ENCODE results near the gene TMEM25. TPM values are rescaled to one million over a fixed set of nuclear protein-coding genes. Genes with fewer than 3 reads are reported as not detected.
"Not testable (repeated sequence)": the region's sequence is repeated elsewhere in the genome, so short reads cannot be mapped to it uniquely, and the experiment has no call there.

The TMEM25 gene
- total RNA-seq, 1 donor from 2014 or later = 9.5 TPM

DNA sequence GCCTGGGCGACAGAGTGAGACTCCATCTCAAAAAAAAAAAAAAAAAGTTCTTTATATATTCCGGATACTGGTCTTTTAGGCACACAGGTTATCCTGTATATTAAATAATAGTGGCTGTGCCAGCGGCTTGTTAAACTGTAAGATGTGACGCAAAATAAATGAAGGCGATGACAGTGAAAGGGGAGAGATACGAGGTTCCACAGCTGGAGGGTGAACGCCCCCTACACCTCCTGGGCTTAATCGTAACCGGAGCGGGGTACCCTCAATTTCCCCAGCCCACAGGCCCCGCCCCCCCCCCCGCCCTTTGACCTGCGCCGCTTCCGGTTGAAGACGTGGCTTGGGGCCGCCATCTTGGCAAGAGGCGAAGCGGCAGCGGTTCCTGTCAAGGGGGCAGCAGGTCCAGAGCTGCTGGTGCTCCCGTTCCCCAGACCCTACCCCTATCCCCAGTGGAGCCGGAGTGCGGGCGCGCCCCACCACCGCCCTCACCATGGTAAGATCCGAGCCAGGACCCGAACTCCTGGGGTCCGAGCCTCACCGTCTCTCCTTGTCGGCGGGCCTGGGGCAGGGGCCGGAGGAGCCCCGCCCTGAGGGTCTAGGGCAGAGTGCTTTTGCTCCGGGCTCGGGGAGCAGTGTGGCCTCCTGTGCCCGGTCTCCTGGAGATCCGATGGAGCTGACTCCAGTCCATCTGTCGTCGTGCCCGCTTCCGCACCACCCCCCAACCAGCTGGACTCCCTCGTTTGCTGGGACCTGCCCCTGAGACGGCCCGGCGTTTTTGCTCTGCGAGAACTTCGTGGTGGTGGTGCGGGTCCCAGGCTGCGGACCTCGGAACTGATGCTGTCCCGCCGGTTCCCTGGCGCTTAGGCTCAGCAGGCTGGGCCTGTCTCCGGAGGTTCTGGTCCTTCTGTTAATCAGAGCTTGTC is 41.3 kb downstream of the TMEM25 start, which contains the start of gene ARCN1:
Gene ARCN1 (plus strand): TSS at position 349 of the 920 bp plus-strand sequence. CDS start 139 bp downstream, at position 488.
- DNase-seq (ENCODE audit: low spot score) = peak; percentile 72
- Mint-ChIP-seq H3K9me3 (no peaks in the 10 kb centered on the region), H3K27ac (peak within 1 kb of the TSS; percentile 97), H3K27me3 (ENCODE audit: low read depth) (no peaks in the 10 kb centered on the region), H3K4me3 (ENCODE audit: low read depth) (peak within 1 kb of the TSS; percentile 99), H3K36me3 (ENCODE audit: low read depth) (peaks cover 33% of the 10 kb centered on the region), H3K4me1 (ENCODE audit: low read depth) (peaks cover 29% of the 10 kb centered on the region)
- intact Hi-C loops (cut with micrococcal nuclease) = loop anchor here (2.0 to 5.0 kb wide), 4 partner anchors 22 to 265 kb away; partner anchors contain the start of genes ATP5MG and KMT2A

DNA sequence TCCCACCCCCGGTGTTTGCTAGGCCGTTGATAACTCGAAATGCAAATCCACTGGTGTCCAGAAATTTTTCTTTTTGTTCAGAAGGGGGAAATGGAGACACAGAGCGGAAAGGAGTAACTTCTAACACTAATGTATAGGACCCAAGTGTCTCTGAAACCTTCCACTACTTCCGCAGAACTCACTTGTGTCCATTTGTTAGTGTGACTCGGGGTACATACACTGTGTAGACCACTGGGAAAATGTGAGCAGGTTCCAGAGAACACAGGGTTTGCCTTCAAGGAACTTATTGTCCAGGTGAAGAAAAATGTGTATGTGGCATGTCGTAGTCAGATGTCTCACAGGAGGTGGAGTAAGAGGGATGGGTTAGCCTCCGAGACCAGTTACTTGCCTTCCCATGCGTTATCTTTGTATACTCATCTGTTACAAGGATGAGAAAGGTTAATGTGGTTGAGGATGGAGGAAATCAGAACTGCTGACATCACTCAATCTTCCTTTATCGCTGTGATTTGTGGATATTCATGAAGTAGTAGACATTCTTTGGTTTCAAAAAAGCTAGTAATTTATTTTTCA is 42.1 kb downstream of the TMEM25 start:
- Mint-ChIP-seq H3K27ac (peak overlapping the region; percentile 97), H3K4me3 (ENCODE audit: low read depth) (peak overlapping the region; percentile 99), H3K4me1 (ENCODE audit: low read depth) (peaks cover 29% of the 10 kb centered on the region), H3K36me3 (ENCODE audit: low read depth) (peaks cover 37% of the 10 kb centered on the region), H3K9me3 (no peaks in the 10 kb centered on the region), H3K27me3 (ENCODE audit: low read depth) (no peaks in the 10 kb centered on the region)
- peak; percentile 16 for DNase-seq (ENCODE audit: low spot score)
- intact Hi-C loops (cut with micrococcal nuclease) = loop anchor here (2.0 to 5.0 kb wide), 4 partner anchors 22 to 266 kb away; partner anchors contain the start of genes ATP5MG and KMT2A

- Mint-ChIP-seq H3K27me3 (ENCODE audit: low read depth) (no peaks in the 10 kb centered on the region), H3K9me3 (no peaks in the 10 kb centered on the region), H3K36me3 (ENCODE audit: low read depth) (peaks cover 42% of the 10 kb centered on the region), H3K27ac (no peak overlapping the region), H3K4me3 (ENCODE audit: low read depth) (peak overlapping the region; percentile 45), H3K4me1 (ENCODE audit: low read depth) (peaks cover 29% of the 10 kb centered on the region)
- no peak for DNase-seq (ENCODE audit: low spot score)
- intact Hi-C loops (cut with micrococcal nuclease) = loop anchor here (5.0 kb wide), 2 partner anchors 137 to 267 kb away; partner anchors contain the start of gene KMT2A
Measured at GRCh38 chr11:118574636-118575035, 43.6 kb downstream of the TMEM25 start.

DNA sequence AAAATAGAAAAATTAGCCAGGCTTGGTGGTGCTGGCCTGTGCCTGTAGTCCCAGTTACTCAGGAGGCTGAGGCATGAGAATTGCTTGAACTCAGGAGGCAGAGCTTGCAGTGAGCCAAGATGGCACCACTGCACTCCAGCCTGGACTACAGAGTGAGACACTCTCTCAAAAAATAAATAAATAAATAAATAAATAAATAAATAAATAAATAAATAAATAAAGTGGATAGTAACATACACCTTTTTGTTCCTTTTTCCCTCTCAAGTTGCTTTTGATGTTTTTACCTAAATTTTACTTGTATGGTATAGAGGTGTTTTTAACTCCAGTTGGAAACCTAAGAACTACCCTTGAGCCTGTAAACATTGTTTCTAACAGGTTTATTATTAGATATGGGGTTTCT is 47.0 kb downstream of the TMEM25 start:
- H3K9me3 Mint-ChIP-seq; H3K27ac Mint-ChIP-seq; H3K27me3 Mint-ChIP-seq (ENCODE audit: low read depth); intact Hi-C loops (cut with micrococcal nuclease); DNase-seq (ENCODE audit: low spot score); H3K4me3 Mint-ChIP-seq (ENCODE audit: low read depth): not testable (repeated sequence)
- H3K4me1 Mint-ChIP-seq (ENCODE audit: low read depth) = peaks cover 22% of the 10 kb centered on the region
- H3K36me3 Mint-ChIP-seq (ENCODE audit: low read depth) = peaks cover 46% of the 10 kb centered on the region

- intact Hi-C loops (cut with micrococcal nuclease) = no loop called here
- Mint-ChIP-seq H3K4me3 (ENCODE audit: low read depth) (no peak overlapping the region), H3K36me3 (ENCODE audit: low read depth) (peaks cover 48% of the 10 kb centered on the region), H3K9me3 (no peaks in the 10 kb centered on the region), H3K27ac (no peak overlapping the region), H3K27me3 (ENCODE audit: low read depth) (no peaks in the 10 kb centered on the region), H3K4me1 (ENCODE audit: low read depth) (peaks cover under 1% of the 10 kb centered on the region)
- no peak for DNase-seq (ENCODE audit: low spot score)
Measured at GRCh38 chr11:118581057-118581456, 50.1 kb downstream of the TMEM25 start.

Other genes with a start within 250 kb of the TMEM25 start
- 518 and 529 TPM in 2 replicates for gene CD3E, start 226.5 kb upstream of the TMEM25 start, total RNA-seq
- gene CD3D, start 188.5 kb upstream of the TMEM25 start, total RNA-seq = 386 and 400 TPM in 2 replicates
- 134 and 139 TPM in 2 replicates for gene CD3G, start 186.8 kb upstream of the TMEM25 start, total RNA-seq
- gene UBE4A, start 171.6 kb upstream of the TMEM25 start, total RNA-seq = 41.2 and 44.1 TPM in 2 replicates
- 237 and 266 TPM in 2 replicates for gene ATP5MG, start 129.6 kb upstream of the TMEM25 start, total RNA-seq
- gene KMT2A, start 94.7 kb upstream of the TMEM25 start, total RNA-seq = 61.6 and 64.2 TPM in 2 replicates
- 0.39 and 0.78 TPM in 2 replicates for gene TTC36, start 3.7 kb upstream of the TMEM25 start, total RNA-seq
- 14.2 and 15.4 TPM in 2 replicates for gene IFT46, start 34.7 kb downstream of the TMEM25 start, total RNA-seq
- gene ARCN1, start 41.2 kb downstream of the TMEM25 start, total RNA-seq = 132 and 133 TPM in 2 replicates
- 2.1 and 2.2 TPM in 2 replicates for gene PHLDB1, start 76.4 kb downstream of the TMEM25 start, total RNA-seq
- not detected in 2 replicates for gene TREH, start 148.5 kb downstream of the TMEM25 start, total RNA-seq